HepG2 (cell line): Measurements from ENCODE around the gene MYORG. TPM values are rescaled to one million over a fixed set of nuclear protein-coding genes. Genes with fewer than 3 reads are reported as not detected.

Experiments
- MAFF ChIP-seq: IDR thresholded peaks from 2 replicates; pipeline ENCODE4 v1.6.1; 2011; ENCODE audit warnings: low read depth, low read length, improper control_type of control experiment
- MAFK ChIP-seq, 2 experiments: IDR thresholded peaks in 1 of 2; conservative IDR thresholded peaks in 1 of 2; 2 replicates each; pipeline ENCODE4 v1.6.1; 2011; ENCODE audit warnings: improper control_type of control experiment in 2 of 2, low read length in 2 of 2
- SMC3 ChIP-seq: IDR thresholded peaks from 2 replicates; pipeline ENCODE4 v1.6.1; 2011; ENCODE audit warnings: low read length, improper control_type of control experiment
- SNRNP70 ChIP-seq: fragments of 200-400 bp; formaldehyde crosslinking; IDR thresholded peaks from 2 replicates; pipeline ENCODE4 v1.6.1; 2017; ENCODE audit warnings: mild to moderate bottlenecking, low read depth, low read length, moderate library complexity
- ZNF660 ChIP-seq: sonication (generic); formaldehyde crosslinking; IDR thresholded peaks from 2 replicates; pipeline ENCODE4 v1.5.1; 2020; ENCODE audit warnings: mild to moderate bottlenecking, low read depth, missing genetic modification reagents, borderline replicate concordance
- ZNF766 ChIP-seq: sonication (generic); formaldehyde crosslinking; IDR thresholded peaks from 2 replicates; pipeline ENCODE4 v1.5.0; 2020; ENCODE audit warnings: missing genetic modification reagents, borderline replicate concordance
- polyA plus RNA-seq, 8 experiments: library from polyadenylated mRNA; depleted of rRNA in 3 of 8; stranded (reverse) in 7 of 8; unstranded in 1 of 8; fragments of >200 nt; fragmentation: Illumina TruSeq in 4 of 8; extraction: Trizol in 4 of 8; gene quantifications; 2 replicates each; pipeline versions ENCODE4 v1.2.1 to v1.2.3, GENCODE V29; 2011 to 2016; ENCODE audit warnings: low read depth in 4 of 8, missing spikeins in 1 of 8, mixed read lengths in 1 of 8; ENCODE audit not compliant: insufficient read depth in 1 of 8
- total RNA-seq, 5 experiments: library from RNA; depleted of rRNA; stranded (reverse); fragments of >200 nt; fragmentation: Illumina TruSeq; extraction: Trizol; gene quantifications; 2 replicates each; pipeline ENCODE4 v1.2.3, GENCODE V29; 2016; ENCODE audit warnings: low read depth in 1 of 5
- TF ChIP-seq, protein P1 (sequence below): sonication (generic); formaldehyde crosslinking; IDR thresholded peaks from 2 replicates; pipeline ENCODE4 v1.4.0; 2020; ENCODE audit warnings: missing genetic modification reagents, mild to moderate bottlenecking, borderline replicate concordance
- TF ChIP-seq, protein P2 (sequence below): IDR thresholded peaks from 2 replicates; pipeline ENCODE4 v1.6.1; 2018; ENCODE audit warnings: missing genetic modification reagents, mild to moderate bottlenecking, missing compliant biosample characterization
- TF ChIP-seq, protein P3 (sequence below): sonication (generic); formaldehyde crosslinking; conservative IDR thresholded peaks from 2 replicates; pipeline ENCODE4 v1.8.0; 2022; ENCODE audit warnings: mild to moderate bottlenecking, moderate library complexity, missing genetic modification reagents
- TF ChIP-seq, protein P4 (sequence below): sonication (generic); formaldehyde crosslinking; conservative IDR thresholded peaks from 2 replicates; pipeline ENCODE4 v1.4.0; 2020; ENCODE audit warnings: mild to moderate bottlenecking, missing genetic modification reagents, moderate library complexity
- TF ChIP-seq, protein P5 (sequence below): sonication (generic); formaldehyde crosslinking; IDR thresholded peaks from 2 replicates; pipeline ENCODE4 v1.4.0; 2020; ENCODE audit warnings: missing genetic modification reagents
- TF ChIP-seq, protein P6 (sequence below): sonication (generic); formaldehyde crosslinking; IDR thresholded peaks from 2 replicates; pipeline ENCODE4 v1.9.0; 2021; ENCODE audit warnings: missing genetic modification reagents, mild to moderate bottlenecking, borderline replicate concordance

MYORG gene
- total and polyA plus RNA-seq, 2 of the 13 experiments (the other 11 are each of a cell fraction or from before 2014, with no cell fraction given): 11.1 to 22.4 TPM

DNA sequence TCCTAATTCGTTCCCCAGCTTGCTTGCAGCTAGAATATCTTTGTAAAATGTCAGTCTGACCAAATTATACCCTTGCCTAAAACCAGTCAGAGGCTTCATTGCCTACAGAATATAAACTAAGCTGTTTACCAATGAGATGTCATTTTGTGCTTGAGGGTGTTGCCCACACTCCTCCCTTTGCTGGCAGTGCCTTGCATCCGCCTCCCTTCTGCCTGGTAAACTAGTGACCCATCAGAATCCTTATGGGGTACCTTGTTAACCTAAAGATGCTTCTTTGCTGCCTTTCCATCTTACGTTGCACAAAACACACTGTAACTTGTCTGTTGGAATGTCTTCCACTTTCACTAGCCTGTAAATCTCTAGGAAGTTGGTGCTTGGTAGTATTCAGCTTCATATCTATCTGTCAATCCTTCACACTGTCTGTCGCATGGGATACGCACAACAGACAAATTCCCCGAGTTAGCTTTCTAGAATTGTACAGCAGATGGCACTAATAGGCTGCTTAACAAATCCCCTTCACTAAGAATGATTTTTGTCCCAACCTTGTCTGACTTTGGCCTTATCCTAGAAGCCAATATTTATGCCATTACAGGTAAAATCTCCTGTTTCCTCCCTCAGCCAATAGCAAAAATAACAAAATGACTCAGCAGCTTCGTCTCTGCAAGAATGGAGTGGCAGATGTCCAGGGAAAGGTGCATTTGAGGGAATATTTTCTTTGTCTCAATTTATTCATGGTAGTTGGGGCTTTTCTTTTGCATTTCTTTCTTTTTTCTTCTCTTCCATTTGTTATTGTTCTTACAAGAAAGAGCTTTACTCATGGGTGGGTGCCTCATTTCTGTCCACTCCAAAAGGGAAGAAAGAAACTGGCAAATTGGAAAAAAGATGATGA is 44.4 kb downstream of the MYORG start (continued):
- TF ChIP-seq, protein P1, sequence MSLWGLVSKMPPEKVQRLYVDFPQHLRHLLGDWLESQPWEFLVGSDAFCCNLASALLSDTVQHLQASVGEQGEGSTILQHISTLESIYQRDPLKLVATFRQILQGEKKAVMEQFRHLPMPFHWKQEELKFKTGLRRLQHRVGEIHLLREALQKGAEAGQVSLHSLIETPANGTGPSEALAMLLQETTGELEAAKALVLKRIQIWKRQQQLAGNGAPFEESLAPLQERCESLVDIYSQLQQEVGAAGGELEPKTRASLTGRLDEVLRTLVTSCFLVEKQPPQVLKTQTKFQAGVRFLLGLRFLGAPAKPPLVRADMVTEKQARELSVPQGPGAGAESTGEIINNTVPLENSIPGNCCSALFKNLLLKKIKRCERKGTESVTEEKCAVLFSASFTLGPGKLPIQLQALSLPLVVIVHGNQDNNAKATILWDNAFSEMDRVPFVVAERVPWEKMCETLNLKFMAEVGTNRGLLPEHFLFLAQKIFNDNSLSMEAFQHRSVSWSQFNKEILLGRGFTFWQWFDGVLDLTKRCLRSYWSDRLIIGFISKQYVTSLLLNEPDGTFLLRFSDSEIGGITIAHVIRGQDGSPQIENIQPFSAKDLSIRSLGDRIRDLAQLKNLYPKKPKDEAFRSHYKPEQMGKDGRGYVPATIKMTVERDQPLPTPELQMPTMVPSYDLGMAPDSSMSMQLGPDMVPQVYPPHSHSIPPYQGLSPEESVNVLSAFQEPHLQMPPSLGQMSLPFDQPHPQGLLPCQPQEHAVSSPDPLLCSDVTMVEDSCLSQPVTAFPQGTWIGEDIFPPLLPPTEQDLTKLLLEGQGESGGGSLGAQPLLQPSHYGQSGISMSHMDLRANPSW: no peak
- peak in 1 of 2 experiments; percentile 9; a peak in 1 of 4 replicates for TF ChIP-seq MAFK (conservative IDR thresholded peaks at IDR 0.05 in 1 of 2, IDR thresholded peaks at IDR 0.05 in 1 of 2; ENCODE audit: low read length in 2 of 2)
- TF ChIP-seq, protein P2, sequence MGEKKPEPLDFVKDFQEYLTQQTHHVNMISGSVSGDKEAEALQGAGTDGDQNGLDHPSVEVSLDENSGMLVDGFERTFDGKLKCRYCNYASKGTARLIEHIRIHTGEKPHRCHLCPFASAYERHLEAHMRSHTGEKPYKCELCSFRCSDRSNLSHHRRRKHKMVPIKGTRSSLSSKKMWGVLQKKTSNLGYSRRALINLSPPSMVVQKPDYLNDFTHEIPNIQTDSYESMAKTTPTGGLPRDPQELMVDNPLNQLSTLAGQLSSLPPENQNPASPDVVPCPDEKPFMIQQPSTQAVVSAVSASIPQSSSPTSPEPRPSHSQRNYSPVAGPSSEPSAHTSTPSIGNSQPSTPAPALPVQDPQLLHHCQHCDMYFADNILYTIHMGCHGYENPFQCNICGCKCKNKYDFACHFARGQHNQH (CRISPR knock-in tag): no peak
- 0 out of 2 replicates have a peak, but pooled peaks have one; percentile 18 for TF ChIP-seq MAFF
- TF ChIP-seq, protein P3, sequence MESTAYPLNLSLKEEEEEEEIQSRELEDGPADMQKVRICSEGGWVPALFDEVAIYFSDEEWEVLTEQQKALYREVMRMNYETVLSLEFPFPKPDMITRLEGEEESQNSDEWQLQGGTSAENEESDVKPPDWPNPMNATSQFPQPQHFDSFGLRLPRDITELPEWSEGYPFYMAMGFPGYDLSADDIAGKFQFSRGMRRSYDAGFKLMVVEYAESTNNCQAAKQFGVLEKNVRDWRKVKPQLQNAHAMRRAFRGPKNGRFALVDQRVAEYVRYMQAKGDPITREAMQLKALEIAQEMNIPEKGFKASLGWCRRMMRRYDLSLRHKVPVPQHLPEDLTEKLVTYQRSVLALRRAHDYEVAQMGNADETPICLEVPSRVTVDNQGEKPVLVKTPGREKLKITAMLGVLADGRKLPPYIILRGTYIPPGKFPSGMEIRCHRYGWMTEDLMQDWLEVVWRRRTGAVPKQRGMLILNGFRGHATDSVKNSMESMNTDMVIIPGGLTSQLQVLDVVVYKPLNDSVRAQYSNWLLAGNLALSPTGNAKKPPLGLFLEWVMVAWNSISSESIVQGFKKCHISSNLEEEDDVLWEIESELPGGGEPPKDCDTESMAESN (CRISPR knock-in tag): no peak
- no peak for TF ChIP-seq SNRNP70
- no peak for TF ChIP-seq ZNF766 (CRISPR knock-in tag)
- TF ChIP-seq SMC3: peak; percentile 97
- TF ChIP-seq, protein P4, sequence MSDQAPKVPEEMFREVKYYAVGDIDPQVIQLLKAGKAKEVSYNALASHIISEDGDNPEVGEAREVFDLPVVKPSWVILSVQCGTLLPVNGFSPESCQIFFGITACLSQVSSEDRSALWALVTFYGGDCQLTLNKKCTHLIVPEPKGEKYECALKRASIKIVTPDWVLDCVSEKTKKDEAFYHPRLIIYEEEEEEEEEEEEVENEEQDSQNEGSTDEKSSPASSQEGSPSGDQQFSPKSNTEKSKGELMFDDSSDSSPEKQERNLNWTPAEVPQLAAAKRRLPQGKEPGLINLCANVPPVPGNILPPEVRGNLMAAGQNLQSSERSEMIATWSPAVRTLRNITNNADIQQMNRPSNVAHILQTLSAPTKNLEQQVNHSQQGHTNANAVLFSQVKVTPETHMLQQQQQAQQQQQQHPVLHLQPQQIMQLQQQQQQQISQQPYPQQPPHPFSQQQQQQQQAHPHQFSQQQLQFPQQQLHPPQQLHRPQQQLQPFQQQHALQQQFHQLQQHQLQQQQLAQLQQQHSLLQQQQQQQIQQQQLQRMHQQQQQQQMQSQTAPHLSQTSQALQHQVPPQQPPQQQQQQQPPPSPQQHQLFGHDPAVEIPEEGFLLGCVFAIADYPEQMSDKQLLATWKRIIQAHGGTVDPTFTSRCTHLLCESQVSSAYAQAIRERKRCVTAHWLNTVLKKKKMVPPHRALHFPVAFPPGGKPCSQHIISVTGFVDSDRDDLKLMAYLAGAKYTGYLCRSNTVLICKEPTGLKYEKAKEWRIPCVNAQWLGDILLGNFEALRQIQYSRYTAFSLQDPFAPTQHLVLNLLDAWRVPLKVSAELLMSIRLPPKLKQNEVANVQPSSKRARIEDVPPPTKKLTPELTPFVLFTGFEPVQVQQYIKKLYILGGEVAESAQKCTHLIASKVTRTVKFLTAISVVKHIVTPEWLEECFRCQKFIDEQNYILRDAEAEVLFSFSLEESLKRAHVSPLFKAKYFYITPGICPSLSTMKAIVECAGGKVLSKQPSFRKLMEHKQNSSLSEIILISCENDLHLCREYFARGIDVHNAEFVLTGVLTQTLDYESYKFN (CRISPR knock-in tag): 0 out of 2 replicates have a peak, but pooled peaks have one; percentile 14
- TF ChIP-seq, protein P5, sequence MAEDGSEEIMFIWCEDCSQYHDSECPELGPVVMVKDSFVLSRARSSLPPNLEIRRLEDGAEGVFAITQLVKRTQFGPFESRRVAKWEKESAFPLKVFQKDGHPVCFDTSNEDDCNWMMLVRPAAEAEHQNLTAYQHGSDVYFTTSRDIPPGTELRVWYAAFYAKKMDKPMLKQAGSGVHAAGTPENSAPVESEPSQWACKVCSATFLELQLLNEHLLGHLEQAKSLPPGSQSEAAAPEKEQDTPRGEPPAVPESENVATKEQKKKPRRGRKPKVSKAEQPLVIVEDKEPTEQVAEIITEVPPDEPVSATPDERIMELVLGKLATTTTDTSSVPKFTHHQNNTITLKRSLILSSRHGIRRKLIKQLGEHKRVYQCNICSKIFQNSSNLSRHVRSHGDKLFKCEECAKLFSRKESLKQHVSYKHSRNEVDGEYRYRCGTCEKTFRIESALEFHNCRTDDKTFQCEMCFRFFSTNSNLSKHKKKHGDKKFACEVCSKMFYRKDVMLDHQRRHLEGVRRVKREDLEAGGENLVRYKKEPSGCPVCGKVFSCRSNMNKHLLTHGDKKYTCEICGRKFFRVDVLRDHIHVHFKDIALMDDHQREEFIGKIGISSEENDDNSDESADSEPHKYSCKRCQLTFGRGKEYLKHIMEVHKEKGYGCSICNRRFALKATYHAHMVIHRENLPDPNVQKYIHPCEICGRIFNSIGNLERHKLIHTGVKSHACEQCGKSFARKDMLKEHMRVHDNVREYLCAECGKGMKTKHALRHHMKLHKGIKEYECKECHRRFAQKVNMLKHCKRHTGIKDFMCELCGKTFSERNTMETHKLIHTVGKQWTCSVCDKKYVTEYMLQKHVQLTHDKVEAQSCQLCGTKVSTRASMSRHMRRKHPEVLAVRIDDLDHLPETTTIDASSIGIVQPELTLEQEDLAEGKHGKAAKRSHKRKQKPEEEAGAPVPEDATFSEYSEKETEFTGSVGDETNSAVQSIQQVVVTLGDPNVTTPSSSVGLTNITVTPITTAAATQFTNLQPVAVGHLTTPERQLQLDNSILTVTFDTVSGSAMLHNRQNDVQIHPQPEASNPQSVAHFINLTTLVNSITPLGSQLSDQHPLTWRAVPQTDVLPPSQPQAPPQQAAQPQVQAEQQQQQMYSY (CRISPR knock-in tag): no peak
- TF ChIP-seq, protein P6, sequence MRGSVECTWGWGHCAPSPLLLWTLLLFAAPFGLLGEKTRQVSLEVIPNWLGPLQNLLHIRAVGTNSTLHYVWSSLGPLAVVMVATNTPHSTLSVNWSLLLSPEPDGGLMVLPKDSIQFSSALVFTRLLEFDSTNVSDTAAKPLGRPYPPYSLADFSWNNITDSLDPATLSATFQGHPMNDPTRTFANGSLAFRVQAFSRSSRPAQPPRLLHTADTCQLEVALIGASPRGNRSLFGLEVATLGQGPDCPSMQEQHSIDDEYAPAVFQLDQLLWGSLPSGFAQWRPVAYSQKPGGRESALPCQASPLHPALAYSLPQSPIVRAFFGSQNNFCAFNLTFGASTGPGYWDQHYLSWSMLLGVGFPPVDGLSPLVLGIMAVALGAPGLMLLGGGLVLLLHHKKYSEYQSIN (CRISPR knock-in tag): no peak
- no peak for TF ChIP-seq ZNF660
